Measurements from ENCODE around the gene EPS15. TPM values are rescaled to one million over a fixed set of nuclear protein-coding genes. Genes with fewer than 3 reads are reported as not detected.

EPS15 gene
- total RNA-seq, 4 donors from 2014 or later: 49.8 to 84.3 (median 62.5) TPM

DNA sequence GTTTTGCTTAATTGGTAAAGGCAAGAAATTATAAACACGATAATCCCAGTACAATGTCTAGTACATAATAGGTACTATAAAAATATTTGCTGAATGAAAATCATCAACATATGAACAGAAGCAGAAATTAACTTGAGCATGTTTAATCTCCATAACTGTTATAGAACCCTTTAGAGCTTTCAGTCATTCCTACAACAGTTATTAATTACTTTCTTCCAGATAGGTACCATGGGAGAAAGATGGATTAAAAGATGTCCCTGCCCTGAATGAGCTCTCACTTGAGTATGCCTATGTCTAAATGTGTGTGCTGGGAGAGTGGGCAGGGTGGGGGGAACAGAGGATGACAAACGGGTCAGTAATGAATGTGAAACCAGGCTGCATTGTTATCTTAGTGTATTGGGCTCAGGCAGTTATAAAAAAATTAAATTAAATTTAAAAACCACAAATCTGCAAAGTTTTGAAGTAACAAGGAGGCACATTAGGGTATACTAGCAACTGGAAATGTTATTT lies 2.4 kb downstream of the EPS15 start:
- H3K27ac ChIP-seq (replicated peaks in 1 of 4): peak overlapping the region; percentile 89 to 93 (median 91)
- peaks cover 40 to 64% (median 61%) of the 10 kb centered on the region in 4 donors for H3K4me1 ChIP-seq
- WGBS: 38% methylated on average over 2 of the region's 2 CpGs
- peak overlapping the region; percentile 93 to 99 (median 94) for H3K4me3 ChIP-seq
- H3K9me3 ChIP-seq: peaks cover 0 to 3% (median 0%) of the 10 kb centered on the region in 4 donors
- no peaks in the 10 kb centered on the region for H3K36me3 ChIP-seq
- DNase-seq (ENCODE audit: extremely low spot score): no peak
- no peaks in the 10 kb centered on the region for H3K27me3 ChIP-seq
- intact Hi-C loops (cut with DNase I): loop anchor here (5.0 to 10.0 kb wide), 2 partner anchors 101 to 282 kb away; partner anchors contain the start of genes OSBPL9 and RNF11
- no peak for TF ChIP-seq POLR2AphosphoS5 (IDR thresholded peaks at IDR 0.05)
- TF ChIP-seq EP300 (IDR thresholded peaks at IDR 0.05): no peak
- TF ChIP-seq POLR2A (IDR thresholded peaks at IDR 0.05; ENCODE audit: low read depth): no peak
- TF ChIP-seq, protein P1, sequence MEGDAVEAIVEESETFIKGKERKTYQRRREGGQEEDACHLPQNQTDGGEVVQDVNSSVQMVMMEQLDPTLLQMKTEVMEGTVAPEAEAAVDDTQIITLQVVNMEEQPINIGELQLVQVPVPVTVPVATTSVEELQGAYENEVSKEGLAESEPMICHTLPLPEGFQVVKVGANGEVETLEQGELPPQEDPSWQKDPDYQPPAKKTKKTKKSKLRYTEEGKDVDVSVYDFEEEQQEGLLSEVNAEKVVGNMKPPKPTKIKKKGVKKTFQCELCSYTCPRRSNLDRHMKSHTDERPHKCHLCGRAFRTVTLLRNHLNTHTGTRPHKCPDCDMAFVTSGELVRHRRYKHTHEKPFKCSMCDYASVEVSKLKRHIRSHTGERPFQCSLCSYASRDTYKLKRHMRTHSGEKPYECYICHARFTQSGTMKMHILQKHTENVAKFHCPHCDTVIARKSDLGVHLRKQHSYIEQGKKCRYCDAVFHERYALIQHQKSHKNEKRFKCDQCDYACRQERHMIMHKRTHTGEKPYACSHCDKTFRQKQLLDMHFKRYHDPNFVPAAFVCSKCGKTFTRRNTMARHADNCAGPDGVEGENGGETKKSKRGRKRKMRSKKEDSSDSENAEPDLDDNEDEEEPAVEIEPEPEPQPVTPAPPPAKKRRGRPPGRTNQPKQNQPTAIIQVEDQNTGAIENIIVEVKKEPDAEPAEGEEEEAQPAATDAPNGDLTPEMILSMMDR (IDR thresholded peaks at IDR 0.05): no peak

DNA sequence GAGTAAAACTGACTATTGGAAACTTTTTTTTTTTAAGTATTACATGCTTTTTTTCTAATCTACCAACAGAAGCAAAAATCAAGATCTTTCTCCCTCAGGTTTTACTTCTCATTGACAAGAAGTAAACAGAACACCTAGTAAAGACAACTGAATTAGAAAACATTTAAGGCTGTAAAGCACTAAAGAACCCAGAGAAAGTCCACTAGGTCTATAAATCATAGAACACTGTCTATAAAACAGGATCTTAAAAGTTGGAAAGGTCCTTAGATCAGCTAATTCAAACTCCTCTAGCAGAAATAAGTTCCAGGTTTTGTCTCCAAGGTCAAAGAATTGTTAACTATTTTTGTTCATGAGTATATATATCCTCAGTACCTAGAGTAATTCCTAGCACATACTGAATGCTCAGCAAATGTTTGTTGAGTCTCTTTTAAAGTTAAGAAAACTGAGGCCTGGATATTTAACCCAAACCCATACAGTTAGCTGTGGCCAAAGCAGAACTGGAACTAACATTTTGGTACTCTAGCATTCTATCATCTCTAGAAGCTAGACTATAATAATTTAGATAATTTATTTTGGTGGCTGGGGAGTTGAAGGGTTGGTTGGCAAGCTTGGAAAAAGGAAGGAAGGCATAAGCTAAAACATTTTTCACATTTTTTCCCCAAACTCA lies 3.0 kb downstream of the EPS15 start:
- DNase-seq (ENCODE audit: extremely low spot score): no peak
- no peaks in the 10 kb centered on the region for H3K27me3 ChIP-seq
- intact Hi-C loops (cut with DNase I): loop anchor here (5.0 to 10.0 kb wide), 2 partner anchors 101 to 281 kb away; partner anchors contain the start of genes OSBPL9 and RNF11
- TF ChIP-seq EP300 (IDR thresholded peaks at IDR 0.05): no peak
- TF ChIP-seq POLR2AphosphoS5 (IDR thresholded peaks at IDR 0.05): no peak
- TF ChIP-seq, protein P1 (IDR thresholded peaks at IDR 0.05): no peak
- TF ChIP-seq POLR2A (IDR thresholded peaks at IDR 0.05; ENCODE audit: low read depth): no peak
- peak overlapping the region; percentile 3 to 94 (median 93) for H3K4me3 ChIP-seq
- H3K36me3 ChIP-seq: no peaks in the 10 kb centered on the region
- H3K9me3 ChIP-seq: peaks cover 0 to 3% (median 0%) of the 10 kb centered on the region in 4 donors
- H3K4me1 ChIP-seq: peaks cover 43 to 70% (median 66%) of the 10 kb centered on the region in 4 donors
- peak overlapping the region; percentile 2 to 93 (median 91) for H3K27ac ChIP-seq (replicated peaks in 1 of 4)

DNA sequence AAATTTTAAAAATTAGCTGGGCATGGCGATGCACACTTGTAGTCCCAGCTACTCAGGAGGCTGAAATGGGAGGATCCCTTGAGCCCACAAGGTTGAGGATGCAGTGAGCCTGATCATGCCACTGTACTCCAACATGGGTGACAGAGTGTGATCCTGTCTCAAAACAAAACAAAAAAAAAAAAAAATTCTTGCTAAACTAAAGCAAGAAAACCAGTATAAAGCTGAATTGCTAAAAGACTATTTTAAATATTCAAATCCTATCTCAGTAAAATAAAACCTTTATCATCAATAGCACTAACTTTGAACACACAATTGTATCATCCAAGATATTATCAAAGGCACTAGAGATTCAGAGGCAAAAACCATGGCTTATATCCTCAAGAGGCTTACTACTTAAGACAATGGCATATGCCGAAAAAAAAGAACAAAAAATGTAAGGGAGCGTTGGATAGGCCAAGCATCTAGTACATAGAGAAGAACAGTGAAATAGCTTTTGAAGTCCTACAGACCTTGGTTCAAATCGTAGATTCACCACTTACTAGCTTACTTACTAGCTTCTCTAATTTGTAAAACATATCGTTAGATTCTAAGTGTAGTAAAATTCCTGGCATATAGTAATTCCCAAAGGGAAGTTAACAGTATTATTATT lies 3.6 kb downstream of the EPS15 start:
- TF ChIP-seq, protein P1 (IDR thresholded peaks at IDR 0.05): no peak
- no peak for TF ChIP-seq POLR2A (IDR thresholded peaks at IDR 0.05; ENCODE audit: low read depth)
- no peak for TF ChIP-seq POLR2AphosphoS5 (IDR thresholded peaks at IDR 0.05)
- TF ChIP-seq EP300 (IDR thresholded peaks at IDR 0.05): no peak
- WGBS: 77% methylated on average over 5 of the region's 5 CpGs
- Histone ChIP-seq H3K4me3 (peak overlapping the region; percentile 7 to 32 (median 21)), H3K4me1 (peaks cover 43 to 73% (median 70%) of the 10 kb centered on the region in 4 donors), H3K36me3 (no peaks in the 10 kb centered on the region), H3K27me3 (no peaks in the 10 kb centered on the region), H3K9me3 (peaks cover 0 to 3% (median 0%) of the 10 kb centered on the region in 4 donors), H3K27ac (replicated peaks in 1 of 4) (peak overlapping the region; percentile 42 to 93 (median 91))
- DNase-seq (ENCODE audit: extremely low spot score): no peak
- intact Hi-C loops (cut with DNase I): loop anchor here (5.0 to 10.0 kb wide), 2 partner anchors 102 to 281 kb away; partner anchors contain the start of genes OSBPL9 and RNF11

DNA sequence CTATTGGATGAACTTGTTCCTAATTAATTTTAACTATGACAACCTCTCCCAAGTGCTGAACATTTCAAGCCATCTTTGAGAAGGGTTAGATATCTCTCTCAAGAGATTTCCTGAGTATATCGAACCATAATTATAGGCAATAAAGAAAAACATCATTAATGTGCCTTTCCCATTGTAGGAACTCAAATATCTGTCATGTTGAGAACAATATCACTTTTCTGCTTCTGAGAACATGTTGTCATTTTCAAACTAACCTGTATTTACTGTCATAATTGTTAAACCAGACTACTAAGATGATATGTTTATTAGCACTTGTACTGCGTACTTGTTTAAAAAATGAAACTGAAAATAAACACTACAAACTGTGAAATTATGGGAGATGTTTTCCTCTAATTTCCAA lies 4.3 kb downstream of the EPS15 start:
- peak overlapping the region; percentile 7 to 32 (median 21) for H3K4me3 ChIP-seq
- WGBS: 49% methylated on average over 2 of the region's 2 CpGs
- no peaks in the 10 kb centered on the region for H3K36me3 ChIP-seq
- H3K27ac ChIP-seq (replicated peaks in 1 of 4): peak overlapping the region; percentile 42 to 93 (median 72)
- no peaks in the 10 kb centered on the region for H3K27me3 ChIP-seq
- no peak for DNase-seq (ENCODE audit: extremely low spot score)
- H3K4me1 ChIP-seq: peaks cover 47 to 80% (median 75%) of the 10 kb centered on the region in 4 donors
- peaks cover 0 to 3% (median 0%) of the 10 kb centered on the region in 4 donors for H3K9me3 ChIP-seq
- intact Hi-C loops (cut with DNase I): loop anchor here (5.0 to 10.0 kb wide), 2 partner anchors 103 to 280 kb away; partner anchors contain the start of genes OSBPL9 and RNF11
- TF ChIP-seq POLR2A (IDR thresholded peaks at IDR 0.05; ENCODE audit: low read depth) (no peak), EP300 (IDR thresholded peaks at IDR 0.05) (no peak), POLR2AphosphoS5 (IDR thresholded peaks at IDR 0.05) (no peak)
- TF ChIP-seq, protein P1 (IDR thresholded peaks at IDR 0.05): no peak
